ENCODE results near the gene HBE1.

HBE1 gene

DNA sequence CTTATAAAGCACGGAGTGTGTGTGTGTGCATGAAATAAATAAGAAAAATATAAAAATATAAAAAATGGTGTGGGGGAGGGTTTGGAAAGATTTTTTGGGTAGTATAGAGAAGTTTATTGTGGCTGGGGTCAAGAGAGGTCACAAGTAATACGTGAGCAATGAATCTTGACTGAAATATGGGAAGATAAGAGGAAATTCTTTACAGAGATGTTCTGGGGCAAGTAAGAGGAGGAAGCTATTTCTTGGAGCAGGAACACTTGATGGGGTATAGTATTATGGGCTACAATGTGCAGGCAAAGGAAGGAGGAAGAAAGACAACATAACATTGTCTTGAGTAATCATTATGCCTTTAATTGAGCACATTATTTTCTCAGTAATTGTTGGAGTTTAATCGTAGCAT is 37.6 kb downstream of the HBE1 start:
- no peak for DNase-seq

DNA sequence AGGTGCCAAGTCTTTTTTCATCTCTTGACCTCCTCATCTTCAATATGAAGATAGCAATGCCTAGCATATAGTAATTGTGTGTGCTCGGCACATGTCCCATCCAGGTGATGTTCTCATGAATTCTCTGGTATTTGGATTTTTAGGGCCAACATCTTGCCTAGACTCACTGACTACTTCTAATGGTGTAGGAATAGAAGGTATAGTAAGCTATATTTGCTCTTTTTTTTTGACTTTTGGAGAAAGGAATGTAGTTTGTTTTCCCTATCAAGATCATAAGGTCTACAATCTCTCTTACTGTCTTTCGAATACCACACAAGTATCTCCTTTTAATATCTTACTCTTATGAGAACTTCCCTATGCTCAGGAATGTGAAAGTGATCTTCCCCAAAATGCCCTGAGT is 38.6 kb downstream of the HBE1 start:
- no peak for DNase-seq

DNA sequence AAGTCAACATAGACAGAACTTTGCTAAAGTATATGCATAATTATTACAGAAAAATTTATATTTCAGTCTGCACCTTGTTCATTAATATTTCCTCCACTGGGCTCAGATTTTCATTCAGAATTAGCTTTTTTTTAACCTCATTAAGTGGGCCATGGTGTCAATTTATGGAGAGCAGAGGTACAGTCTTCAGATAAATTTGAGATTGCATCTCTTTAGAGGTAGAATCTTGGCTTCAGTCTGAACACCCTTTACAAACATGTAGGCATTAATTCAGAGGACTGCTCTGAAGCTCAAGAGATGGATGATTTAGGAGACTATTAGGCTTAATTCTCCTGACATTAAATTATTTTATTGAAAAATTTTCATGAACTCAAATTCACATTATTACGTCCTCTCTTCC is 39.5 kb downstream of the HBE1 start:
- no peak for DNase-seq

DNA sequence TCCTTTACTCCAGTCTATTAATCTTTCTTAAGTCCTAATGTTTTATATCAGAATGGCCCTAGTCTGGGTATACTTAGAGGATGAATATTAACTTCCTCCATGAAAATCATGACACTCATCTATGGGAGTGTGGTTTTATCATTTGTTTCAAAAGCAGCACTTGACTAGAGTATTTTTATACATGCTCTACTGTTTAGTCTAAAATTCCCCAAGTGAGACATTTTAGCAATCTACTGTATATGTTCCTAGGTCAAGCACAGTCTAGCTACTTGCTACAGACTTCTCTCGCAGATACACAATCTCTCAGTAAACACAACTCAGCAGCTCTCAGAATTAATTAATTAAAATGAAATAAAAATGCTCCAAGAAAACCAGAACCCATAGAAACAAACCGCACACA is 39.9 kb downstream of the HBE1 start:
- no peak for DNase-seq

DNA sequence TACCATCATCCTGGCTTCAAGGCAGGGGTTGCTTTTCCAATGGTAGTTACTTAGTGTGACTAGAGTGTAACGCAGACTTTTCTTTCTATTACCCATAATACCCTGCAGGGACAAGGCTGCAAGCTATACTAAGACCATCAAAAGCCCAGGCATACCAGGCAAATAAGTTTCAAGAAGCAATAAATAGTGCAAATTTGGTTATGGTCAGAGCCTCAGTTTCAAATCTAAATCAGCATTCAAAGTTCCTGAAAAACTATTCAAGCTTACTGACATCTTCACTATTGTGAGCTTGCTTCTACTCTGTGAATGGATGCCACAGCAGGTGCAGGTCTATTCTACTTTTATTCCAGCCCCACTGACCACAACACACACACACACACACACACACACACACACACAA is 40.4 kb downstream of the HBE1 start:
- DNase-seq = no peak

DNA sequence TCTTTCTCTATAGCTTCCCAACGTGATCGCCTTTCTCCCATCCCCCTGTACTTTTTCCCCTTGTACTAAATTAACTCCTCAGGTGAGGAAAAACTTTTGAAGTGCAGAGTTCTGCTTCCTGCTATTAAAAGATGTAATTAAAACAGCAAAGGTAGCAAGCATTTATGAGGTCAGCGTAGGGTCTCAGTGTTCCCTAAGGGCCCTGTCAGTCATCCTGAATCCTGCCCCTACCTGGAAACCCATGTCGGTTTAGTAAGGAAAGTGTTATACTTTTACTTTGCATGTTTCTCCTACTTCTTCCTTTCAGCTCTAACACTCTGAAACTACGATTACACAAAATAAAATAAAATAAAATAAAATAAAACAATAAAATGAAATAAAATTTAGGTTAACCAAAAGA is 41.6 kb downstream of the HBE1 start:
- no peak for DNase-seq

DNA sequence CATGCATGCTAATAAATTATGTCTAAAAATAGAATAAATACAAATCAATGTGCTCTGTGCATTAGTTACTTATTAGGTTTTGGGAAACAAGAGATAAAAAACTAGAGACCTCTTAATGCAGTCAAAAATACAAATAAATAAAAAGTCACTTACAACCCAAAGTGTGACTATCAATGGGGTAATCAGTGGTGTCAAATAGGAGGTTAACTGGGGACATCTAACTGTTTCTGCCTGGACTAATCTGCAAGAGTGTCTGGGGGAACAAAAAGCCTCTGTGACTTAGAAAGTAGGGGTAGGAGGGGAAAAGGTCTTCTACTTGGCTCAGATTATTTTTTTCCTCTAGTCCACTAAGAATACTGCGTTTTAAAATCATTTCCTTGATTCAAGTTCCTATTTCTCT is 42.1 kb downstream of the HBE1 start:
- DNase-seq = no peak

DNA sequence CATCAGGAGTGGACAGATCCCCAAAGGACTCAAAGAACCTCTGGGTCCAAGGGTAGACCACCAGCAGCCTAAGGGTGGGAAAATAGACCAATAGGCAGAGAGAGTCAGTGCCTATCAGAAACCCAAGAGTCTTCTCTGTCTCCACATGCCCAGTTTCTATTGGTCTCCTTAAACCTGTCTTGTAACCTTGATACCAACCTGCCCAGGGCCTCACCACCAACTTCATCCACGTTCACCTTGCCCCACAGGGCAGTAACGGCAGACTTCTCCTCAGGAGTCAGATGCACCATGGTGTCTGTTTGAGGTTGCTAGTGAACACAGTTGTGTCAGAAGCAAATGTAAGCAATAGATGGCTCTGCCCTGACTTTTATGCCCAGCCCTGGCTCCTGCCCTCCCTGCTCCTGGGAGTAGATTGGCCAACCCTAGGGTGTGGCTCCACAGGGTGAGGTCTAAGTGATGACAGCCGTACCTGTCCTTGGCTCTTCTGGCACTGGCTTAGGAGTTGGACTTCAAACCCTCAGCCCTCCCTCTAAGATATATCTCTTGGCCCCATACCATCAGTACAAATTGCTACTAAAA is 42.9 kb downstream of the HBE1 start, which contains the start of gene HBB:
Gene HBB (minus strand): TSS at position 340 of the 579 bp plus-strand sequence. CDS start 50 bp downstream, at position 290.
- DNase-seq = no peak

DNA sequence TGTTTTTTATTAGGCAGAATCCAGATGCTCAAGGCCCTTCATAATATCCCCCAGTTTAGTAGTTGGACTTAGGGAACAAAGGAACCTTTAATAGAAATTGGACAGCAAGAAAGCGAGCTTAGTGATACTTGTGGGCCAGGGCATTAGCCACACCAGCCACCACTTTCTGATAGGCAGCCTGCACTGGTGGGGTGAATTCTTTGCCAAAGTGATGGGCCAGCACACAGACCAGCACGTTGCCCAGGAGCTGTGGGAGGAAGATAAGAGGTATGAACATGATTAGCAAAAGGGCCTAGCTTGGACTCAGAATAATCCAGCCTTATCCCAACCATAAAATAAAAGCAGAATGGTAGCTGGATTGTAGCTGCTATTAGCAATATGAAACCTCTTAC is 44.3 kb downstream of the HBE1 start:
- DNase-seq = no peak

DNA sequence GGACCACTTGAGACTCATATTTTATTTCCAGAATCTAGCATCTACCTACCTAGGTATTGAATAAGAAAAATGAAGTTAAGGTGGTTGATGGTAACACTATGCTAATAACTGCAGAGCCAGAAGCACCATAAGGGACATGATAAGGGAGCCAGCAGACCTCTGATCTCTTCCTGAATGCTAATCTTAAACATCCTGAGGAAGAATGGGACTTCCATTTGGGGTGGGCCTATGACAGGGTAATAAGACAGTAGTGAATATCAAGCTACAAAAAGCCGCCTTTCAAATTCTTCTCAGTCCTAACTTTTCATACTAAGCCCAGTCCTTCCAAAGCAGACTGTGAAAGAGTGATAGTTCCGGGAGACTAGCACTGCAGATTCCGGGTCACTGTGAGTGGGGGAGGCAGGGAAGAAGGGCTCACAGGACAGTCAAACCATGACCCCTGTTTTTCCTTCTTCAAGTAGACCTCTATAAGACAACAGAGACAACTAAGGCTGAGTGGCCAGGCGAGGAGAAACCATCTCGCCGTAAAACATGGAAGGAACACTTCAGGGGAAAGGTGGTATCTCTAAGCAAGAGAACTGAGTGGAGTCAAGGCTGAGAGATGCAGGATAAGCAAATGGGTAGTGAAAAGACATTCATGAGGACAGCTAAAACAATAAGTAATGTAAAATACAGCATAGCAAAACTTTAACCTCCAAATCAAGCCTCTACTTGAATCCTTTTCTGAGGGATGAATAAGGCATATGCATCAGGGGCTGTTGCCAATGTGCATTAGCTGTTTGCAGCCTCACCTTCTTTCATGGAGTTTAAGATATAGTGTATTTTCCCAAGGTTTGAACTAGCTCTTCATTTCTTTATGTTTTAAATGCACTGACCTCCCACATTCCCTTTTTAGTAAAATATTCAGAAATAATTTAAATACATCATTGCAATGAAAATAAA is 44.9 kb downstream of the HBE1 start:
- no peak for DNase-seq

DNA sequence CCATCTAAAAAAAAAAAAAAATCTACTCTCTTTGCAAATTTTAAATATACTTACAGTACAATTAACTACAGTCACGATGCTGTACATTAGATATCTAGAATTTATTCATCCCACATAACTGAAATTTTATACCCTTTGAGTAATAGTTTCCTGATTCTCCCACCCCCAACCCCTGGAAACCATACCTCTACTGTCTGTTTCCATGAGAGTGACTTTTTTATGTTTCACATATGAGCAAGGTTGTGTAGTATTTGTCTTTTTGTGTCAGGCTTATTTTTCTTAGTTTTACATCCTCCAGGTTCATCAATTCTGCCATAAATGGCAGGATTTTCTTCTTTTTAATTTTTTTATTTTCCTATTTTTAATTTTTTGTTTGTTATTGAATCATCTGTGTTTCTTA is 46.1 kb downstream of the HBE1 start:
- no peak for DNase-seq

DNA sequence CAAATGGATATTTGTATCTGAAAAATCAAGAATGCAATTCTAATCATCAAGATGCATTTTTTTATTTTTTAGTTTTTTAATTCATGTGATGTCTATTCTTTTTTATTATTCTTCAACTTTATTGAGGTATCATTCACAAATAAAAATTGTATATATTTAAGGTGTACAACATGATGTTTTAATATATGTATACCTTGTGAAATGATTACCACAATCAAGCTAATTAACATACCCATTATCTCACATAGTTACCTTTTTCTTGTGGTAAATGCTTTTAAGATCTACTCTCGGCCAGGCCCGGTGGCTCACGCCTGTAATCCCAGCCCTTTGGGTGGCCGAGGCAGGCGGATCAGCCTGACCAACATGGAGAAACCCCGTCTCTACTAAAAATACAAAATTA is 46.6 kb downstream of the HBE1 start:
- DNase-seq = no peak
